ENCODE measurements around the gene OPRM1. TPM values are rescaled to one million over a fixed set of nuclear protein-coding genes. Genes with fewer than 3 reads are reported as not detected.
A peak's percentile ranks its signal among the peaks of the same experiment; 100 is the strongest.

OPRM1 gene
- total RNA-seq, 1 experiment from 2014 or later = not detected

DNA sequence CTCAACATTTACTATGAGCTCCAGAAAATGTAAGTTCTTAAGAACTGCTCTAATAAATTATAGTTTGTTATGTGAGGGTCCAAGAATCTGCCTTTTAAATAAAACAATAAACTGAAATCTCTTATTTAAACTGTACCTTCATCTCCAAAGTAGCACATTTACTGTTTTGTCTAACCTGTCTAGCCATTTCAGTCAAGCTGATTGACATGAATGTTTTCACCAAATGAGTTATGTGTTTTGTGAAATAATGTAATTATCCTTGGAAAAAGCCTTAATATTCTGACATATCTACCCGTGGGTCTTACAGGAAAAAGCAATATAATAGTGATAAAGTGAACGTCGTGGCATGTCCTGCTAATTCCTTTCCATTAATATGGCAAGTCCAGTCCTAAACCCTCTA lies 57.8 kb downstream of the OPRM1 start:
- TF ChIP-seq, protein P1, sequence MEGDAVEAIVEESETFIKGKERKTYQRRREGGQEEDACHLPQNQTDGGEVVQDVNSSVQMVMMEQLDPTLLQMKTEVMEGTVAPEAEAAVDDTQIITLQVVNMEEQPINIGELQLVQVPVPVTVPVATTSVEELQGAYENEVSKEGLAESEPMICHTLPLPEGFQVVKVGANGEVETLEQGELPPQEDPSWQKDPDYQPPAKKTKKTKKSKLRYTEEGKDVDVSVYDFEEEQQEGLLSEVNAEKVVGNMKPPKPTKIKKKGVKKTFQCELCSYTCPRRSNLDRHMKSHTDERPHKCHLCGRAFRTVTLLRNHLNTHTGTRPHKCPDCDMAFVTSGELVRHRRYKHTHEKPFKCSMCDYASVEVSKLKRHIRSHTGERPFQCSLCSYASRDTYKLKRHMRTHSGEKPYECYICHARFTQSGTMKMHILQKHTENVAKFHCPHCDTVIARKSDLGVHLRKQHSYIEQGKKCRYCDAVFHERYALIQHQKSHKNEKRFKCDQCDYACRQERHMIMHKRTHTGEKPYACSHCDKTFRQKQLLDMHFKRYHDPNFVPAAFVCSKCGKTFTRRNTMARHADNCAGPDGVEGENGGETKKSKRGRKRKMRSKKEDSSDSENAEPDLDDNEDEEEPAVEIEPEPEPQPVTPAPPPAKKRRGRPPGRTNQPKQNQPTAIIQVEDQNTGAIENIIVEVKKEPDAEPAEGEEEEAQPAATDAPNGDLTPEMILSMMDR (IDR thresholded peaks at IDR 0.05; ENCODE audit: unreplicated experiment) = no peak
- BruUV-seq (replicated peaks) = no TSS peak
- intact Hi-C loops (cut with micrococcal nuclease) = no loop called here
- ChIA-PET CTCF (no interaction called here), POLR2A (interaction anchor here (0.7 kb wide), 1 partner anchor 108 kb away, joined by 4 read pairs; no protein-coding TSS in a partner anchor)
- Mint-ChIP-seq H3K27ac (ENCODE audit: low read depth, unreplicated experiment) (no peak overlapping the region), H3K4me1 (ENCODE audit: insufficient read depth, unreplicated experiment) (no peaks in the 10 kb centered on the region), H3K9me3 (ENCODE audit: unreplicated experiment) (no peaks in the 10 kb centered on the region), H3K27me3 (ENCODE audit: insufficient read depth, unreplicated experiment) (no peaks in the 10 kb centered on the region), H3K4me3 (ENCODE audit: unreplicated experiment) (no peak overlapping the region), H3K36me3 (ENCODE audit: insufficient read depth, unreplicated experiment) (no peaks in the 10 kb centered on the region)
- DNase-seq (ENCODE audit: unreplicated experiment) = no peak

GRCh38 chr6:154099211-154099610 lies 60.2 kb downstream of the OPRM1 start:
- POLR2A ChIA-PET = interaction anchor here (0.7 kb wide), 1 partner anchor 909 kb away, joined by 3 read pairs; no protein-coding TSS in a partner anchor
- no TSS peak for BruUV-seq (replicated peaks)
- H3K4me1 Mint-ChIP-seq (ENCODE audit: insufficient read depth, unreplicated experiment) = no peaks in the 10 kb centered on the region
- H3K27me3 Mint-ChIP-seq (ENCODE audit: insufficient read depth, unreplicated experiment) = no peaks in the 10 kb centered on the region
- TF ChIP-seq, protein P1 (IDR thresholded peaks at IDR 0.05; ENCODE audit: unreplicated experiment) = no peak
- H3K27ac Mint-ChIP-seq (ENCODE audit: low read depth, unreplicated experiment) = no peak overlapping the region
- no peak overlapping the region for H3K4me3 Mint-ChIP-seq (ENCODE audit: unreplicated experiment)
- H3K36me3 Mint-ChIP-seq (ENCODE audit: insufficient read depth, unreplicated experiment) = no peaks in the 10 kb centered on the region
- no peak for DNase-seq (ENCODE audit: unreplicated experiment)
- H3K9me3 Mint-ChIP-seq (ENCODE audit: unreplicated experiment) = no peaks in the 10 kb centered on the region
- intact Hi-C loops (cut with micrococcal nuclease) = no loop called here
- CTCF ChIA-PET = interaction anchor here (0.6 kb wide), 1 partner anchor 562 kb away, joined by 3 read pairs; no protein-coding TSS in a partner anchor

DNA sequence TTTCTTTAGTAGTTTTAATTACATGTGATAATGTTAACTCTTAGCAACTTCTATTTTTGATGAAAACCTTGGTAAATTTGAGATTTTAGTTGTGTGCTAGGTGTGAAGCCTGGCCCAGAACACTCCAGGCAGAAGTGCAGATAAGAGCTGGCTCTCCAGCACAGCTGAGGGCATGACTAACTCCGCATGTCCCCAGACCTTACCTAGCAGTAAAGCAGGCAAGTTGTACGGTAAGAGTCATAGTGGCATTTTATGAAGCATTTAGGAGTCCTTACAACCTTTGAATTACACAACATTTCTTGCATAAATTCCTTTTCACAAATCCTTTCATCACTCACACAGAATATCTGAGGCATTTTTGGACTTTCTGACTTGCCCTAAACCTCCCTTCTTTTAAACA lies 67.2 kb downstream of the OPRM1 start:
- Mint-ChIP-seq H3K36me3 (ENCODE audit: insufficient read depth, unreplicated experiment) (no peaks in the 10 kb centered on the region), H3K4me3 (ENCODE audit: unreplicated experiment) (no peak overlapping the region), H3K4me1 (ENCODE audit: insufficient read depth, unreplicated experiment) (peaks cover 5% of the 10 kb centered on the region), H3K9me3 (ENCODE audit: unreplicated experiment) (no peaks in the 10 kb centered on the region), H3K27ac (ENCODE audit: low read depth, unreplicated experiment) (no peak overlapping the region), H3K27me3 (ENCODE audit: insufficient read depth, unreplicated experiment) (no peaks in the 10 kb centered on the region)
- POLR2A ChIA-PET = interaction anchor here (0.8 kb wide), 1 partner anchor 16 kb away, joined by 3 read pairs; no protein-coding TSS in a partner anchor
- CTCF ChIA-PET = interaction anchor here (0.7 kb wide), 1 partner anchor 19 kb away, joined by 5 read pairs; no protein-coding TSS in a partner anchor
- BruUV-seq (replicated peaks) = no TSS peak
- TF ChIP-seq, protein P1 (IDR thresholded peaks at IDR 0.05; ENCODE audit: unreplicated experiment) = no peak
- peak; percentile 55 for DNase-seq (ENCODE audit: unreplicated experiment)
- intact Hi-C loops (cut with micrococcal nuclease) = no loop called here

- intact Hi-C loops (cut with micrococcal nuclease) = no loop called here
- BruUV-seq (replicated peaks) = no TSS peak
- POLR2A ChIA-PET = interaction anchor here (0.5 to 0.7 kb wide), 2 partner anchors 11 to 235 kb away, joined by 3 read pairs; no protein-coding TSS in a partner anchor
Measured at GRCh38 chr6:154111025-154111424, 72.0 kb downstream of the OPRM1 start.

More at GRCh38 chr6:154111025-154111424, 72.0 kb downstream of the OPRM1 start:
- Mint-ChIP-seq H3K9me3 (ENCODE audit: unreplicated experiment) (no peaks in the 10 kb centered on the region), H3K4me3 (ENCODE audit: unreplicated experiment) (no peak overlapping the region), H3K27ac (ENCODE audit: low read depth, unreplicated experiment) (peak overlapping the region; percentile 27), H3K27me3 (ENCODE audit: insufficient read depth, unreplicated experiment) (no peaks in the 10 kb centered on the region), H3K4me1 (ENCODE audit: insufficient read depth, unreplicated experiment) (peaks cover 21% of the 10 kb centered on the region), H3K36me3 (ENCODE audit: insufficient read depth, unreplicated experiment) (no peaks in the 10 kb centered on the region)
- DNase-seq (ENCODE audit: unreplicated experiment) = peak; percentile 34
- CTCF ChIA-PET = no interaction called here
- TF ChIP-seq, protein P1 (IDR thresholded peaks at IDR 0.05; ENCODE audit: unreplicated experiment) = no peak
